Hypothalamus (tissue), 51 donors: ENCODE measurements around the gene TAC4.
"Not testable (repeated sequence)": the region's sequence is repeated elsewhere in the genome, so short reads cannot be mapped to it uniquely, and the experiment has no call there.

Experiments used
- DNase-seq, 51 donors: peaks; one replicate each; lab custom pipeline; 2025; lab: John Stamatoyannopoulos, UW

The TAC4 gene

DNA sequence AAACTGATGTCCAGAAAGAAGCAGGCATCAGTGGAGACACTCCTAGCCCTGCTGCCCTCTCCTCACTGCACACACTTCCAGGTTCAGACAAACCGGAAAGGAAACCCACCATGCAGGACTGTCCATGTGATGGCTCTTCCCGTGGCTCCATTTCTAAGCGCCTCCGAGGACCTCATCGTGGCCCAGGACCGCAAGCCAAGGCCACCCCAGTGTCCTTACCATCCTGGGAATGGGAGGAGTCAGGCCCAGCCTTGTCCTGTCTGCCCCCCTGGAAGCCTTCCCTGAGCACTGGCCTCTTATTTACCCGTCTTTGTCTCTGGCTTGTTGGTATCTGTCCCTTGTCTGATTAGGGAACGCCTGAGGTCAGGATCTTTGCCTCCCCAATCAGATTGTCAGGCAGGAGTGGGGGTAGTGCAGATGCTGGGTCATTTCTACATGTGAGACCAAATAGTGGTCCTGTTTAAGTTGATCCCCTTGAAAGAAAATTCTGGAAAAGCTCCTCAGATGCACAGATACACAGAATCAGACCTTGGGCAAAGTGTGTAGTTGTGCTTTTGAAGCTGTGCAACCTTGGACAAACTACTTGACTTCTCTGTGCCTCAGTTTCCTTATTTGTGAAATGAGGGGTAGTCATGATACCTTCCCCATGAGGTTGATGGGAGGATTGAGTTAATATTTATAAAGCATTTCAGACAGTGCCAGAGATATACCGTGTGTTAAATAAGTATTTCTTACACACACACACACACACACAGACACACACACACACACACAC is 744 bp downstream of the TAC4 start:
- no peak for DNase-seq

GRCh38 chr17:49845321-49845720 is 2.5 kb downstream of the TAC4 start:
- DNase-seq: peak in 10 of 51 donors; percentile 10 to 45 (median 18)

- no peak for DNase-seq
Observed at GRCh38 chr17:49843774-49844350, 4.0 kb downstream of the TAC4 start.

- DNase-seq: no peak
Observed at GRCh38 chr17:49842846-49843245, 5.0 kb downstream of the TAC4 start.

GRCh38 chr17:49842371-49842770 is 5.5 kb downstream of the TAC4 start:
- no peak for DNase-seq

DNA sequence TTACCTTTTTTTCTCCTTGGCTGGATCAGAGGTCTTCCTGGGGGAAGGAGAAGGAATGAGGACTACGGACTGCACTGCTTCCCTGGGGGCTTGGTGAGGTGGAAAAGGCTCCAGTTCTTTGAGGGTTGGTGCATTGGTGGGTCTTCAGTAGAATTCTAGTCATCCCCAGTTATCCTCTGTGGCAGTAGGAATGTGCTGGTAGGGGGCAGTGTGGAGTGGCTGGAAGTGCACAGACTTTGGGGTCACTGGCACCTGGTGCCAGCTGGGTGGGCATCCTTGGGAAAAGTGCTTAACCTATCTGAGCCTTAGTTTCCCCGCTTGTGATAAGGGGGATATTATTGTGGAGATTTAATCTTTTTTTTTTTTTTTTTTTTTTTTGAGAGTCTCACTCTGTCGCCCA is 6.3 kb downstream of the TAC4 start:
- DNase-seq: no peak

GRCh38 chr17:49839455-49839854 is 8.4 kb downstream of the TAC4 start:
- DNase-seq: no peak

DNA sequence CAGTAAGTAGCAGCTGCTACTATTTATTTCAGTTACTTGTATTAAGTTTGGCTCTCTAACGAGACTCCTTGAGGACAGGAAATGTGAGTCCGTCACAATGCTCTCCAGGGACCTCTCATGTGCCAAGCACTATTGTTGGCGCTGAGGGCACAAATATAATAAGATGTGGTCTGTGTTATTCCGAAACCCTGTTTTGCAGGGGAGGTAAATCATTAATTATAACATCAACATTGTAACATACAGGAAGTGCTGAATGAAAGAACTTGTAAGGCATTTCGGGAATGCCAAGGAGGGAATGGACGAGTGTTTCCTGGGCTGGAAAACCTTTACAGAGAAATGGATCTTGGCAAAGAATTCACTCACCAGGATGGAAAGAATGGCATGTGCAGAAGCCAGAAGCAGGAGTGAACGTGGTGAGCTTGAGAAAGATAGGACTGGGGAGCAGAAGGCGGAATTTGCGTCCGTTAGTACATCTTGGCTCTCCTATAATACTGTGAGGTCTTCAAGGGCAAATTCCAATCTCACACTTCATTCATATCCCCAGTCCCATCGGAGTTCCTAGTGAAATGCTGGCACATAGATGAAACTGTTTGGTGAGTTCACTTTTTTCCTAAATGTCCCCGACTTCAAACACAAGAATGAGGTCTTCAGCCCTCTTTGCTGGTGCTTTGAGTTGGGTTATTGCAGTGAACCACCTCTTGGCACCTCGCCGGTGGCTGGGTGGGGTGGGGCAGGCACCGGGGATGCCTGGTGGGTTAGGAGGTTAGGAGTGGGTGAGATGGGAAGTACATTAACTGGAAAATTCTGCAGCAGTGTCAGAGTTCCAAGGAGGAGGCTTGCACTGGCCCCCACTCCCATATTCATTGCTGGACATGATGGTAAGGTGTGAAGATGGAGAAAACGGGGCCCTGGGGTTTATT is 11.5 kb downstream of the TAC4 start:
- DNase-seq: no peak

DNA sequence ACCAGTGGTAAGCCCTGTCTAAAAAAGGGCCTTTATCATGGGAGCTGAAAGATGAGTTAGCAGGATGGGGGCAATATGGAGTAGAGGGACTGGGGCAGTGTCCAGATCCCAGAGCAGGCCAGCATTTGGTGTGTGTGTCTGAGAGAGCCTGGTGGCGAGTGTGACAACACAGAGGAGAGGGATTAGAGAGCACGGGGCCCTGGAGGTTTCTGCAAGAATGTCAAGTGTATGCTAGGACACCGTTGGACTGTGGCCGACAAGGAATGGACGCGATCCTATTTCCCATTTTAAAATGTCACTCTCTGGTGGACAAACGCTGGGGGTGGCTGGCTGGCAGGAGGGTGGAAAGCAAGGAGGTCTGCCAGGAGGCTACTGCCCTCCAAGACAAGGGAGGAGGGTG is 12.4 kb downstream of the TAC4 start:
- DNase-seq: no peak

DNA sequence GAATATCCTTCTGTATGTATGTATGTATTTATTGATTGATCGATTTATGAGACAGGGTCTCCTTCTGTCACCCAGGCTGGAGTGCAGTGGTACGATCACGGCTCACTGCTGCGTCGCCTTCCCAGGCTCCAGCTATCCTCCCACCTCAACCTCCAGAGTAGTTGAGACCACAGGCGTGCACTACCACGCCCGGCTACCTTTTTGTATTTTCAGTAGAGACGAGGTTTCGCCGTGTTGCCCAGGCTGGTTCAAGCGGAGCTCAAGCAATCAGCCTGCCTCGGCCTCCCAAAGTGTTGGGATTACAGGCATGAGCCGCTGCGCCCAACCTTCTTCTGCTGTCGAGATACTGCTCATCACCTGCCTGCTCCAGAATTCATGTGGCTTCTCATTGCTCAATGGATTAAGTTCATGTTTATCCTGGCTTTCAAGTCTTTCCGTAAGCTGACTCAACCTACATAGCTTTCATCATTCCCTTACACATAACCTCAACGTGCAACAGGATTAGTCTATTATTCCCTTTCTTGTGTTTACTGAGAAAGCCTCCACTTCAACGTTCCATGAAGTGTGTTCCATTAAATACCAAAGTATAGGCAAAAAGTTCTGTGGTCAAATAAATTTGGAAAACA is 13.6 kb downstream of the TAC4 start:
- no peak for DNase-seq

DNA sequence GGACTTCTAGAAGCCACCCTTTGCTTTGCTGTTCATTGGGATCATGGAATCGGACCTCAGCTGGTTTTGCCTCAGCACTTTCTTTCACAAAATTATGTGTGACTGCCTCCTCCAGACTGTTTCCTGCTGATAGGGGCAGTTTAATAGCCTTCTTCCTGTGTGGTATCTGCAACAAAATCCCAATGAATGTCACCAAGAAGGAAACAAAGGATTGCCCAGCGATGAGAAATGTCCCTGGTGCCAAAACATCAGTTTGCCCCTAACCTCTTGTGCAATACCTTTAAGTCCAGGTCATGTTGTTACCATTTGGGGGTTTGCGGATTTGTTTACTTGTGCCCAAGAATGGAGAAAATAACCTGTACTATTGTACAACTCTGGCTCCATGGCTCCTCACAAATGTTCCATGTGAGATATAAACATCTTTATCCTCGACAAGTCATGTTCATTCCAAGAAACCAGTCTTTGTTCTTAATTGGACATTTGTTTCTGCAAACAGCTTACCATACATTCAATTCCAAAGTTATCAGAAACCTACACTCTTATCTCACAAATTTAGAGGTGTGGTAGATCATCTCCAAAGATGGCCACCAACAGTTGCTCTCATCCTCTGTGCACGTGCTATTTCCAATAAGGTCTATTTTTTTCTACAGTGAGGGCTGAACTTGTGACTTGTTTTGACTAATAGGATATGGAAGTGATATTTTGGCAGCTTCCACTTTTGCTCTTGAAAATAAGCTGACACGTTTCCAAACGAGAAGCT is 14.8 kb downstream of the TAC4 start:
- no peak for DNase-seq

DNA sequence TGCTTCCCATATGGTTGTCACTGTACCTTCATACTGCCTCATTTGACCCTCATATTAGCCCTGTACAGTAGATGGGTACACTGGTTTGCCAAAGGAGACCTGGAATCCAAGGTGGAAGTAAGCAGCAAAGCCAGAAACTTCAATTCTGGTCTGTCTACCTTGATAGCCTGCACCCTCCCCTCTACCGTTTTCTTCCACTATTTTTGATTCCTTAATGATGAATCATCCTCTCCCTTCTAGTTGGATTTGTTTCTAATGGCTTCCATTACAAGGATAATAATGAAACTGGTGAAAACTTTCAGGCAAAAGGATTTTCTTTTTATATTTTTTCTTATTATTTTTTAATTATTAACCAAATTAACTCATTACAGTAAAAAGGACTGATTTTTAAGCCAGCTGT is 17.3 kb downstream of the TAC4 start:
- no peak for DNase-seq

- DNase-seq: no peak
Observed at GRCh38 chr17:49829026-49829425, 18.8 kb downstream of the TAC4 start.

GRCh38 chr17:49828325-49828724 is 19.5 kb downstream of the TAC4 start:
- not testable (repeated sequence) for DNase-seq

DNA sequence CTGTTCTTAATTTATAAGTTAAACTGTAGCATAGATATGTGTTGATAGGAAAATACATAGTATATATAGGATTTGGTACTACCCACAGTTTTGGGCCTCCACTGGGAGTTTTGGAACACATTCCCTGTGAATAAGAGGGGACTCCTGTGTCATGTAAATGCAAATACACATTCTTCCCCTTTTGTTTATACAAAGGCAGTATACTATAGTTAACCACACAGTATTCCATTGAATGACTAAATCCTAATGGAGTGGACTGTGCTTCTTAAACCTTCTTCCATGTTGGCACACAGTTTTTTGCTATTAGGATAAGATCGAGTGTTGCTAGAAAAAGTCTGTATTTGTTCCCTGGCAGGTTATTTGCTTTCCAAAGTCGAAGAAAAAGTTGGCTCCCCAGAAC is 22.2 kb downstream of the TAC4 start:
- DNase-seq: no peak

DNA sequence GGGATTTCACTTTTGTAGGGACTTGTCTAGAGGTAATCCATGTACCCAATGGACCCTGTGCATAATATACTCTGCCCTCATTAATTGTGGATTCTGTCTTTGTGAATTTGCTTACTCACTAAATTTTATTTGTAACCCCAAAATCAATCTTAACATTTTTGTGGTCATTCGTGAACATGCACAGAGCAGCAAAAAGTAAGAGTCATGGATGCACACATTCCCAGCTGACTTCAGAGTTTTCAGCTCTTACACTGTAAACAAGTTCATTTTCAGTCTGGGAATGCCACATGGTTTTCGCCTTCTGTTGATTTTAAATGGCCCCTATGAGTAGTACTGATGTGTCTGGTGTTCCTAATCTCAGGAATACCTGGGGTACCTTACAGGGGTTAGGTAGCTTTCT is 24.3 kb downstream of the TAC4 start:
- no peak for DNase-seq

- no peak for DNase-seq
Observed at GRCh38 chr17:49822829-49823228, 25.0 kb downstream of the TAC4 start.

- DNase-seq: no peak
Observed at GRCh38 chr17:49821916-49822315, 26.0 kb downstream of the TAC4 start.

GRCh38 chr17:49821466-49821865 is 26.4 kb downstream of the TAC4 start:
- no peak for DNase-seq

DNA sequence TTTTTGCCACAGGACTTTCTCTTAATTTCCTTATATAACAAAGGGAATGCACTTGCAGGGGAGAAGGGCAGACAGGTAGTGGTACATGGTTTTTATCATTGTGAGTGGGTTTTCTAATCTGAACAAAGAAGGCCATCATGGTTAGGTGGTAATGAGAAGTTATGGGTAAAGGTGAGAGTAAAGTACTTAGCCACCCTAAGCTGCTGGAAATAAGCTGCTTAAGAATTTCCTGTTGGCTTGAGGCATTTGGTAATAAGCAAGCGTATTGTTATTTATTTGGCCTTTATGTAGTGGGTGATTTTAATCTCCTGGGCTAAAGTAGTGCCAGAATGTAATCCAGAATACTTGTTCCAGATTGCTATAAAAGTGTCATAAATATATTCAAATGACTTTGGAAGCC is 27.1 kb downstream of the TAC4 start:
- no peak for DNase-seq
